ENCODE data around the gene TMEM167B. TPM values are rescaled to one million over a fixed set of nuclear protein-coding genes. Genes with fewer than 3 reads are reported as not detected.

The TMEM167B gene
- total and polyA plus RNA-seq, 7 donors: 19.8 to 56.0 (median 30.8) TPM

DNA sequence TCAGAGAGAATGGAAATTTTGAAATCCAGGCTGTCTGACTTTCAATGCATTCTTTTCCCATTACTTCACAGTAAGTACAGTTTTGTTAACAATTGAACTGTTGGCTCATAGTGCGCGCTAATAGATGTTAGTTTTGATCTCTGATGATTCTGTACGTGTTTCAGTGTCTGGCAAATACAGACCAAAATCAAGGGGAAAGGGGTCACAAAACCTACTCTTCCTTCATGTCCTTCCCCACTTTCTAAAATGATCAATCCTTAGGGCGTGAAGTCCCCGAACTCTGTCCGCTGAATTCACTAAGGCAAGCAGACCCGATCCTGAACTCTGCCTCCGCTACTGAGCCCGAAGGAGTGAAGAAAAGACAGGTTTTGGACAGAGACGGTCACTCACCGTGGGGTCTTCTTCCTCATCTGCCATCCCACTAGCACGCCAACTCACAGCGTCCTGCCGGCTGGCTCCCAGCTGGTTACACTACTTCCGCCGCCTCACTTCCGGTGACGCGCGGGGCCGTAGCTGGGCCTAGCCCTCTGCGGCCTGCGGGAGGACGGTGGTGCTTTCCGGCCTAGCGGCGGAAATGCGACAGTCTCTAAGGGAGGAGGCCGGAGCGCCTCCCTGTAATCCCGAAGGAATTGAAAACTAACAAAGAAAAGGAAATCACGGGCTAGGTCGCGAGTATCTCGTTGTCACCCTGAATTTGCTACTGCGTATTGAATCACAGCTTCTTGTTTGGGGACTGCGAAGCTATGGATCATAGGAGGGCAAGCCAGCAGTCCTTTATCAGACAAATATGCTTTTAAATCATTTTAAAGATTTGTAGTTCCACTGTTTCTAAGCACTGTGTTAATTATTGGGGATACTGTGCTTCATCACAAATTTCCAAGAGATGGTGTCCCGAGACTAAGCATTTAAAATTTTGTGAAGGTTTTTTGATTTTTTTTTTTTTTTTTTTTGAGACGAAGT, 14.8 kb upstream of the TMEM167B start, which contains the start of gene TAF13:
TAF13 (minus strand) TSS at position 473 of the 960 bp plus-strand sequence; CDS start at position 417, 56 bp downstream.
- WGBS, 3 donors: 3 to 5% (median 3%) methylated on average over 39 of the region's 39 CpGs
- peaks cover 9% of the 10 kb centered on the region for H3K4me1 ChIP-seq

DNA sequence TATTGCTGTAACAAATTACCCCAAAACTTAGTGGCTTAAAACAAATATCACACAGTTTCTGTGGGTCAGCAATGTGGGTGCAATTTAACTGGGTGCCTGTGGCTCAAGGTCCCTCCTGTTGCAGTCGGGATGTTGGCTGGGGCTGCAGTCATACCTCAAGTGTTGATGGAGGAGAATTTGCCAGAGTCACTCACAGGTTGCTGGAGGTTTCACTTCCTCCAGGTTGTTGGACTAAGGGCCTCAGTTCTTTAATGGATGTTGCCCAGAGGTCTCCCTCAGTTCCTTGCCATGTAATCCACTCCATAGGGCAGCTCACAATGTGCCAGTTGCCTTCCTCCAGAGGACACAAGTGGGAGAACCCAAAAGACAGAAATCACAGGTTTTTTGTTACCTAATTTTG, 12.2 kb upstream of the TMEM167B start:
- Histone ChIP-seq H3K9me3 (no peaks in the 10 kb centered on the region), H3K27me3 (ENCODE audit: insufficient read depth in 3 of 3, low read length in 2 of 3) (no peaks in the 10 kb centered on the region), H3K27ac (no peak overlapping the region), H3K4me3 (no peak overlapping the region), H3K4me1 (peaks cover 9% of the 10 kb centered on the region), H3K36me3 (ENCODE audit: insufficient read depth in 1 of 2, low read depth in 1 of 2) (peaks cover 0 to 7% of the 10 kb centered on the region in 2 donors)
- no peak for DNase-seq
- TF ChIP-seq, protein P1, sequence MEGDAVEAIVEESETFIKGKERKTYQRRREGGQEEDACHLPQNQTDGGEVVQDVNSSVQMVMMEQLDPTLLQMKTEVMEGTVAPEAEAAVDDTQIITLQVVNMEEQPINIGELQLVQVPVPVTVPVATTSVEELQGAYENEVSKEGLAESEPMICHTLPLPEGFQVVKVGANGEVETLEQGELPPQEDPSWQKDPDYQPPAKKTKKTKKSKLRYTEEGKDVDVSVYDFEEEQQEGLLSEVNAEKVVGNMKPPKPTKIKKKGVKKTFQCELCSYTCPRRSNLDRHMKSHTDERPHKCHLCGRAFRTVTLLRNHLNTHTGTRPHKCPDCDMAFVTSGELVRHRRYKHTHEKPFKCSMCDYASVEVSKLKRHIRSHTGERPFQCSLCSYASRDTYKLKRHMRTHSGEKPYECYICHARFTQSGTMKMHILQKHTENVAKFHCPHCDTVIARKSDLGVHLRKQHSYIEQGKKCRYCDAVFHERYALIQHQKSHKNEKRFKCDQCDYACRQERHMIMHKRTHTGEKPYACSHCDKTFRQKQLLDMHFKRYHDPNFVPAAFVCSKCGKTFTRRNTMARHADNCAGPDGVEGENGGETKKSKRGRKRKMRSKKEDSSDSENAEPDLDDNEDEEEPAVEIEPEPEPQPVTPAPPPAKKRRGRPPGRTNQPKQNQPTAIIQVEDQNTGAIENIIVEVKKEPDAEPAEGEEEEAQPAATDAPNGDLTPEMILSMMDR (IDR thresholded peaks at IDR 0.05): no peak
- WGBS, 3 donors: 81 to 92% (median 89%) methylated on average over 1 of the region's 1 CpG
- ATAC-seq: no peak
- intact Hi-C loops (cut with DNase I): loop anchor here in 1 of 2 donors (5.0 kb wide), 1 partner anchor 36 kb away; the partner anchor contains the start of gene WDR47

More for the DNA sequence above, 14.8 kb upstream of the TMEM167B start, which contains the start of gene TAF13:
- H3K27ac ChIP-seq: peak within 1 kb of the TSS; percentile 99
- H3K4me3 ChIP-seq: peak within 1 kb of the TSS; percentile 99
- intact Hi-C loops (cut with DNase I): loop anchor here in 1 of 2 donors (1.0 to 5.0 kb wide), 2 partner anchors 24 to 34 kb away; partner anchors contain the start of gene WDR47
- ATAC-seq (peak; percentile 100), DNase-seq (peak; percentile 96 to 98)
- H3K9me3 ChIP-seq: no peaks in the 10 kb centered on the region
- no peaks in the 10 kb centered on the region for H3K27me3 ChIP-seq (ENCODE audit: insufficient read depth in 3 of 3, low read length in 2 of 3)
- TF ChIP-seq, protein P1 (IDR thresholded peaks at IDR 0.05): peak; percentile 44
- peaks cover 0 to 26% of the 10 kb centered on the region in 2 donors for H3K36me3 ChIP-seq (ENCODE audit: insufficient read depth in 1 of 2, low read depth in 1 of 2)

DNA sequence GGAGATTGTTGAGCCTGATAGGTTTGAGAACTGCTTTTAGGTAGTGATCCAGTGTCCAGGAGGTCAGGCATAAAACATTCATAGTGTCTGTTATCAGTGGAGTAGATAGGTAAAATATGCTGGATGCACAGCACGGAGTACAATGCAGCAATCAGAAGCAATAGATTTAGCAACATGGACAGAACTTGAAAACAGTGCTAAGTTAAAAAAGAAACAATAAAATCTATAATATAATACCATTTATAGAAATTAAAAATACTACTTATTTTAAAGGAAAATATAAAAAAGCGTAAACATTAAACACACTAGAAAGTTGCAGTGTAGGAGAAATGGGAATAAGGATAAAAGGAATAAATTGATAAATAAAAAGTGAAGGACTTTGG, 11.3 kb upstream of the TMEM167B start:
- H3K9me3 ChIP-seq: no peaks in the 10 kb centered on the region
- WGBS, 3 donors: 96 to 100% (median 98%) methylated on average over 2 of the region's 2 CpGs
- intact Hi-C loops (cut with DNase I): loop anchor here in 1 of 2 donors (5.0 kb wide), 1 partner anchor 37 kb away; the partner anchor contains the start of gene WDR47
- ATAC-seq (no peak), DNase-seq (no peak)
- no peaks in the 10 kb centered on the region for H3K27me3 ChIP-seq (ENCODE audit: insufficient read depth in 3 of 3, low read length in 2 of 3)
- peak overlapping the region; percentile 53 for H3K27ac ChIP-seq
- no peaks in the 10 kb centered on the region for H3K36me3 ChIP-seq (ENCODE audit: insufficient read depth in 1 of 2, low read depth in 1 of 2)
- TF ChIP-seq, protein P1 (IDR thresholded peaks at IDR 0.05): no peak
- peaks cover 9% of the 10 kb centered on the region for H3K4me1 ChIP-seq
- H3K4me3 ChIP-seq: no peak overlapping the region

DNA sequence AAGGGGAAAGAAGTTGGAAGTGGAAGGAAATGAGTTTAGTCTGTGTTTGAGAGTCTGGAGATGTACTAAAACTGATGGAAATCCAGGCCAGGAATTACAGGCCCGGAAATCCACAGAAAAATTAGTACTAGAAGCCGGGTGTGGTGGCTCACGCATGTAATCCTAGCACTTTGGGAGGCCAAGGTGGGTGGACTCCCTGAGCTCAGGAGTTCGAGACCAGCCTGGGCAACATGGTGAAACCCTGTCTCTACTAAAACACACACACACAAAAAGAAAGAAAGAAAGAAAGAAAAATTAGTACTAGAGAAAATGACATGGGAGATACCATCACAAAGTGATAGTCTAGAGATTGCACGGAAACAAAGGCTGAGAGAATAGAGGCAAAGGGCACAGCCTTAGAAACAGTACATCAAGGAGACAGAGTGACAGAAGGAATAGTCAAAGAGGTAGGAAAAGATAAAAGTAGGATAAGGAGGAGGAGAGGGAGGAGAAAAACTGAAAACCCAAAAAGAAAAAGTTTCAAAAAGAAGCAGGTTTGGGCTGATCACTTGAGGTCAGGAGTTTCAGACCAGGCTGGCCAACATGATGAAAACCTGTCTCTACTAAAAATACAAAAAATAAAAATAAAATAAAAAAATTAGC, 10.0 kb upstream of the TMEM167B start:
- intact Hi-C loops (cut with DNase I): no loop called here
- DNase-seq (no peak), ATAC-seq (no peak)
- no peaks in the 10 kb centered on the region for H3K4me1 ChIP-seq
- no peaks in the 10 kb centered on the region for H3K36me3 ChIP-seq (ENCODE audit: insufficient read depth in 1 of 2, low read depth in 1 of 2)
- no peaks in the 10 kb centered on the region for H3K27me3 ChIP-seq (ENCODE audit: insufficient read depth in 3 of 3, low read length in 2 of 3)
- WGBS, 3 donors: 69 to 71% (median 70%) methylated on average over 5 of the region's 5 CpGs
- TF ChIP-seq, protein P1 (IDR thresholded peaks at IDR 0.05): no peak
- H3K9me3 ChIP-seq: no peaks in the 10 kb centered on the region
- no peak overlapping the region for H3K4me3 ChIP-seq
- H3K27ac ChIP-seq: peak overlapping the region; percentile 53

Measured in psoas muscle (tissue), 8 donors.